K562 treated with DMSO at 1 percent for 4 hours (cell line): ENCODE results near the gene NUDT4B. TPM values are rescaled to one million over a fixed set of nuclear protein-coding genes. Genes with fewer than 3 reads are reported as not detected.

Source experiments
- total RNA-seq: library from RNA; unstranded; fragments of 300-600 nt; gene quantifications from 2 replicates; pipeline ENCODE4 v1.2.3, GENCODE V29; 2022; ENCODE audit not compliant: insufficient read depth

The NUDT4B gene
- 2.7 and 8.2 TPM in 2 replicates for total RNA-seq

DNA sequence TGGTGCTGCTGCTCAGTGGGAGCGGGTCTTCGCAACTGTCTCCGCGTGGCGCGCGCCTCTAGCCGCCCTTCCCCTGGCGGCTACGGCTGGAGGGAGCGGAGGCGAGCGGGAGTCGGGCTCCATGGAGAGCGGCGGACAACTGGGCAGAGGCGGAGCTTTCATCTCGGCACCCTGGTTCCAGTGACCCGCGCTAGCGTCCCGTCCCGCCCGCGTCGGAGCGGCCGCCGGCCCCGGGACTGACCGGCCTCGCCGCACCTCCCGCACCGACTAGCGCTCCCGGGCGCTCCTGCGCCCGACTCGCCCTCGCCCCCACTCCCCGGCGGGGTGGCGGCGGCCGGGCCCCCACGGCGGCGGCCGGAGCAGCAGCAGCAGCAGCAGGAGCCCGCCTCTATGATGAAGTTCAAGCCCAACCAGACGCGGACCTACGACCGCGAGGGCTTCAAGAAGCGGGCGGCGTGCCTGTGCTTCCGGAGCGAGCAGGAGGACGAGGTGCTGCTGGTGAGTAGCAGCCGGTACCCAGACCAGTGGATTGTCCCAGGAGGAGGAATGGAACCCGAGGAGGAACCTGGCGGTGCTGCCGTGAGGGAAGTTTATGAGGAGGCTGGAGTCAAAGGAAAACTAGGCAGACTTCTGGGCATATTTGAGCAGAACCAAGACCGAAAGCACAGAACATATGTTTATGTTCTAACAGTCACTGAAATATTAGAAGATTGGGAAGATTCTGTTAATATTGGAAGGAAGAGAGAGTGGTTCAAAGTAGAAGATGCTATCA is at the start of gene NUDT4B:
TSS of gene NUDT4B (plus strand) at position 212 of the 772 bp plus-strand sequence. CDS start at position 391, 179 bp downstream.

Other genes starting within 250 kb of the NUDT4B start
- gene NBPF14, start 152.8 kb upstream of the NUDT4B start, total RNA-seq, result 2.2 and 3.6 TPM in 2 replicates
- 182 and 211 TPM in 2 replicates for gene PDE4DIP, start 95.7 kb downstream of the NUDT4B start, total RNA-seq